SIG-M5 treated with dmso at 0.1 percent for 504 hours (cell line): ENCODE results near the gene MAPK8IP1.
"Not testable (repeated sequence)": the region's sequence is repeated elsewhere in the genome, so short reads cannot be mapped to it uniquely, and the experiment has no call there.

Experiments
- DNase-seq: peaks from one replicate; lab custom pipeline; 2025; ENCODE audit not compliant: unreplicated experiment; lab: John Stamatoyannopoulos, UW

MAPK8IP1 gene

GRCh38 chr11:45885274-45885920 lies at the start of gene MAPK8IP1:
TSS of gene MAPK8IP1 (plus strand) at chr11:45885651. CDS start at chr11:45885821, 170 bp downstream.
- DNase-seq, result peak; percentile 36

DNA sequence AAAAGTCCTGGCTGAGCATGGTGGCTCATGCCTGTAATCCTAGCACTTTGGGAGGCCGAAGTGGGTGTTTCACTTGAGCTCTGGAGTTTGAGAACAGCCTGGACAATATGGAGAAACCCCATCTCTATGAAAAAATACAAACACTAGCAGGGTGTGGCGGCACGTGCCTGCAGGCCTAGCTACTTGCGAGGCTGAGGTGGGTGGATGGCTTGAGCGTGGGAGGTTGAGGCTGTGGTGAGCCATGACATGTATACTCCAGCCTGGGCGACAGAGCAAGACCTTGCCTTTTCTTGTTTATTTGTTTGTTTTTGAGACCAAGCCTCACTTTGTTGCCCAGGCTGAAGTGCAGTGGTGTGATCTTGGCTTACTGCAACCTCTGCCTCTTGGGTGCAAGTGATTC lies 46.2 kb upstream of the MAPK8IP1 start:
- no peak for DNase-seq

GRCh38 chr11:45840251-45840650 lies 45.2 kb upstream of the MAPK8IP1 start:
- DNase-seq, result not testable (repeated sequence)

- peak; percentile 88 for DNase-seq
Observed at GRCh38 chr11:45843158-45843924, 42.1 kb upstream of the MAPK8IP1 start.

- DNase-seq, result no peak
Observed at GRCh38 chr11:45844822-45845578, 40.5 kb upstream of the MAPK8IP1 start.

DNA sequence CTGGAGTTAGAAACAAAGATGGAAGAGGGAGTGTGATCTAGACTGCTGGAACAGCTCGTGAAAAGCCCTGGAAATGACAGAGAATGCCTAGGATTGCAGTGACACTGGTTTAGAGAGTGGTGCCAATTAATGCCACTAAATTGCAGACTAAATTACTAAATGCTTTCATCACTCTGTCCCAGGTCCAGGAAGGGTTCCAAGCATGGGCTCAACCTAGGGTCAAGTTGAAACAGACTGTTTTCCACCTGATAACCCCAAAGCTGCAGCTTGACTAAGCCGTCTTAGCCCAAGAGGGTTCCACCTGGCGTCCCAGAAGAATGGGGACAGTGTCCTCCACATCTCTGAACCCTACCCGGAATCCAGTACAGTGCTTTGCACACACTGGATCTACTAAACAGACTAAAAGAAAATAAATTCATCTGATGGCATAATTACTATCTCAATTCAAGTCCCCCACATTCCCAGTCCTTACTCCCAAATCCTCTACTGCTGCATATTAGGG lies 39.2 kb upstream of the MAPK8IP1 start:
- DNase-seq, result no peak

- peak; percentile 92 for DNase-seq
Observed at GRCh38 chr11:45846974-45847910, 38.2 kb upstream of the MAPK8IP1 start, which contains the start of gene CRY2. TSS of gene CRY2 (plus strand) at chr11:45847475. CDS start at chr11:45847491, 16 bp downstream.

- DNase-seq, result peak; percentile 48
Observed at GRCh38 chr11:45847911-45848316, 37.5 kb upstream of the MAPK8IP1 start.

DNA sequence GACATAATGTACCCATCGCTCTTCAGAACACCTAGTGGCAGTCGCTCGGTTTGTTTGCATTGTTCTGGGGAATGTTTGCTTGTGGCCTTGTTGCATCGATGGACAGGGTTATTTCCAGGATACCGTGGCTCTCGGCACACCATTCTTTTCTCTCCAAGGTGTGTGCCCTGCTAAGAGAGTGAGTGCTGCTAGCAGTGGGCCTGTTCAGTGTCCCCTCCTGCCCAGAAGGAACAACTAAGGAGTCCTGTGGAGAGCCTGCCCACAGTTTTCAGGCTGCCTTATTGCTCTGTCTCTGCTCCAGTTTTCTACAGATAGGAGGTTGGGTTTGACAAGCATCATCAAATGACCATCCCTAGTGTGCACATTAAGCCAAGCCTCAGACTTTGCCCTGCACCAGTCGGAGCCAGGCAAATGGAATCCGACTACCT lies 36.8 kb upstream of the MAPK8IP1 start:
- no peak for DNase-seq

- no peak for DNase-seq
Observed at GRCh38 chr11:45850446-45850845, 35.0 kb upstream of the MAPK8IP1 start.

- no peak for DNase-seq
Observed at GRCh38 chr11:45851228-45851627, 34.2 kb upstream of the MAPK8IP1 start.

GRCh38 chr11:45852018-45852711 lies 33.3 kb upstream of the MAPK8IP1 start:
- no peak for DNase-seq

GRCh38 chr11:45852712-45853101 lies 32.7 kb upstream of the MAPK8IP1 start:
- no peak for DNase-seq

DNA sequence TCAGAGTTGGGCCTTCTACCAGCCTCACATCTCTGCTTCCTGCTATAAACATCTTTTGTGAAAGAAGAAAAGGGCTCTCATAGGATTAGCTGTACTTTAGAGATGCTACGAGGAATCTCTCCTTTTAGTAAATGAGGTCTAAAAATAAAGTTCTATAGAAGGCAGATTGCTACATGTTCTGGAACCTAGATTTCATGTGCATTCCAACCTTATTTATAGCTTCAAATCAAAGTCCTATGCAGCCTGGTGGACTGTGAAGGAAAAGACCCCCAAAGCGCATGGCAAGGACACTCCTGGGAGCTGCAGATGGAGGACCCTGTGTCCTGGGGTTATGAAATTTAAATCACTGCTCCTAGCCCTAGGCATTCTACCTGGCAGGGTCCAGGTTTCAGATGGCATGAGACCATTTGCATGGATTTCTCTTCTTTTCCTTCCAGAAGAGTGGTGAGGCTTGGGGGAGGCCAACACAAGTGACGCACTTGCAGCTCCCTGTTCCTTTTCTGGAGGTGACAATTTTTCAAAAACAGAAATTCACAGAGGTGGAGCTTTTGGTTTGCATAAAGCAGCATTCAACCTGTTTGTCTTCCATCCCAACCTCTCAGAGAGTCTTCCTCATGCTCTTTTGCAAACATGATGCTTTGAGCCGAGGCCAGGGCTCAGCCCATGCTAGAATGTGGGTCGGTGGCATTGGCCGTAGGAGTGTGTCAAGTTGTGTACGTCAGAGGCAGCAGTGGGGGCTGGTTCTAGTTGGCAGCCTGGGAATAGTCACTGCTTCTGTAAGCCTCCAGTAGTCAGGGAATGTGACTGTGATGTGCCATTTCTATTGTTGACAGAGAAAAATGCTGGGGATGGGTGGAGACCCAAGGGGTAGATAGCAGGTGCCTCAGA lies 31.9 kb upstream of the MAPK8IP1 start:
- DNase-seq, result no peak

DNA sequence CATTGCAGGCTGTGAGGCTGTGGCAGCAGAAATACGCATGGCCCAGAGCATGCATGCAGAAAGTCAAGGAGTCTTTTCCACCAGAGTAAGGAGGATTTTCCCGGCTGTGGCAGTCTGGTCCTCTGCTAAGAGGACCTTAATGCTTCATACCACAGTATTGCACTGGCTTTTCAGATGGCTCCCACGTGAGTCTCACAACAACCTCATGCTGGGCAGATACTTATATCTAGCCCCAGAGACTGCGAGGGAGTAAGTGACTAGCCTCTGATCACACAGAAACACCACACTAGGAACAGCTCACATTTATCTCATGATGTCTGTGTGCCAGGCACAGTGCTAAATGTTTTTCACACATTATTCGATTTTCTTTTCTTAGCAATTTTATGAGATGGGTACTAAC lies 30.1 kb upstream of the MAPK8IP1 start:
- DNase-seq, result no peak

DNA sequence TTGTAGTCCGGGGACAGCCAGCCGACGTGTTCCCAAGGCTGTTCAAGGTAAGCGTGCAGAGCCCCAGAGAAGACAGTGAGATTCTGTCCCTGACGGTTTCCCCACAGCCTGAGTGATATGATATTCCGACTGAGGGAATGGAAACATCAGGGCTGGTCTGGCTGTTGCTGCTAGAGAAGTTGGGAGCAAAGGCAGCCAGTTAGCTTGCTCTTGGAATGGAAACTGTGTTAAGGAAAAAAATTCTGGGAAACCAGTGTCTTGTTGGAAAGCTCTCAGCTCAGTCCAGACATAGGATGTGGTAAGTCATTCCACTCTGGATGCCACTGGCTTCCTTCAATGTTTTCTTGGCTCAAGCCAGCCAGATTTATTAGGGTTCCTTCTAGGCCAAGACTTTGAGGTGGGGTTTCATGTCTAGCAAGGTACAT lies 29.4 kb upstream of the MAPK8IP1 start:
- no peak for DNase-seq

DNA sequence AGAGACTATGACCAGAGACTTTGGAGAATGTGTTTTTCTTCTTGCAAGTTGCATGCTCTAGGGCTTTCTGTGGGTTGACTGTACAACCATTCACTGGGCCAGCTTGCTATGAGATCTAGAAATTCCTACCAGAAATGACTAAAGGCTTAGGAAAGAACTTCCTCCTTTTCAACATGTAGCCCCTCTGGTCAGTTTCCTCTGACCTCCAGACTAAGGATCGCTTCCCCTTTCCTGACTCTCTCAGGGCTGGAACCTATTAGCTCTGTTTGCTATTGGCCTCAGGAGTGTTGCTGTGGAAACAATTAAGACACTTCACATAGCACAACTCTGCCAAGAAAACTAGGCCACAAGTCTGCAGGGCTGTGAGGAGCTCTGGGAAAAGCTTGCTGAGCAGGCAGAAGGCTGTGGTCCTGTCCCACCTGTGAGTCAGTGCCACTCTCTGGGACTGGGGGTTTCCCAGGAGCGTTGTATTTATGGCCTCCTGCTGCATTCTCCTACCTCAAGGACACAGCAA lies 27.4 kb upstream of the MAPK8IP1 start:
- DNase-seq, result peak; percentile 57

DNA sequence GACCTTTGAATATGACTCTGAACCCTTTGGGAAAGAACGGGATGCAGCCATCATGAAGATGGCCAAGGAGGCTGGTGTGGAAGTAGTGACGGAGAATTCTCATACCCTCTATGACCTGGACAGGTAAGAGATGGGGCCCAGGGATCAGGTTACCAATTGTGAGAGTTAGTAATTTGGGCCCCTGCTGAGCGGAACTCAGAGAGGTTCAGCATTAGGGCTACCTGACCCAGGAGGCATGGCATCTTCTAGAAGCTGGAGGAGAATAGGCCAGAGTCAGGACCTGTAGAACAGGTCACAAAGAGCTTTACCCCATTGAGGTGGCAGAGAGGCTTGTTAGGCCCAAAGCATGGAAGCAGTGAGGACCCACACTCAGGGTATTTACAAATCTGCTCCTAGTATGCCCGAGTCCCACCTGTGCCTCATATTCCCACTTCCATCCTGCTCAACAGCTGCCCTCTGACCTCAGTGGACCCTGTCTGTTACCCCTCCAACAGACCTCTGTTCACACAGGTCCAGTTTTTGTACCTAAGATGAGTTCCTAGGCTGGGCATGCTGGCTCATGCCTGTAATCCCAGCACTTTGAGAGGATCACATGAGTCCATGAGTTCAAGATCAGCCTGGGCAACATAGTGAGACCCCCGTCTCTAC lies 26.6 kb upstream of the MAPK8IP1 start:
- DNase-seq, result no peak
